GM12878 (cell line): Measurements from ENCODE around the gene ZCCHC24.

Experiments
- JUND ChIP-seq: IDR thresholded peaks from 2 replicates; pipeline ENCODE4 v1.6.1; 2012; ENCODE audit warnings: low read depth, mild to moderate bottlenecking, low read length, improper control_type of control experiment, moderate library complexity
- RFX5 ChIP-seq: IDR thresholded peaks from 2 replicates; pipeline ENCODE4 v1.6.1; 2011; ENCODE audit warnings: low read depth, low read length, improper control_type of control experiment

DNA sequence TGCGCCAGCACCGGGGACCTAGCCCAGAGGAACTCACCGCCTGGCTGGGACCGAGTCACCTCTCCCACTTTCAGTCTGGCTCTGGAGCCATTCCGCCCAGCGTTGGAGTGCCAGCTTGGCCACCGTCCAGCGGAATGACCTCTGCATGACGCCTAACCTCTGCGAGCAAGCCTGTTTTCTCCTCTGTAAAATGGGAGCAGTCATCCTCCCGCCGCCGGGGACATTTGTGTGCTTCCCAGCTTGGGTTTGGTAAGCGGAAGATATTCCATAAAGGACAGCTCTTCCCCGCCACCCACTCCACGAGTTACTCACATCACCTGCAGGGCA lies 1.3 kb upstream of the ZCCHC24 start:
- no peak for TF ChIP-seq JUND
- no peak for TF ChIP-seq RFX5
